Lower lobe of right lung (tissue), 2 donors: Measurements from ENCODE around the gene MLYCD. TPM values are rescaled to one million over a fixed set of nuclear protein-coding genes. Genes with fewer than 3 reads are reported as not detected.

Source experiments
- ATAC-seq, 2 donors: fragments of 200-7000 bp; cut with Tn5 transposase; one replicate each; pipeline ENCODE4 v1.9.1; 2020 to 2022; ENCODE audit warnings: mild to moderate bottlenecking in 2 of 2, moderate library complexity in 2 of 2
- DNase-seq: peaks from one replicate; pipeline ENCODE4 v3.0.0-alpha.2; 2020
- H3K27ac ChIP-seq: fragments of 200-600 bp; one replicate; pipeline ENCODE4 v1.8.0; 2022
- H3K27me3 ChIP-seq: fragments of 200-600 bp; one replicate; pipeline ENCODE4 v1.8.0; 2022; ENCODE audit warnings: low read depth
- H3K36me3 ChIP-seq: fragments of 200-600 bp; one replicate; pipeline ENCODE4 v1.8.0; 2022; ENCODE audit warnings: mild to moderate bottlenecking
- H3K4me1 ChIP-seq: fragments of 200-600 bp; one replicate; pipeline ENCODE4 v1.8.0; 2022
- H3K4me3 ChIP-seq: fragments of 200-600 bp; one replicate; pipeline ENCODE4 v1.8.0; 2022; ENCODE audit warnings: mild to moderate bottlenecking
- H3K9me3 ChIP-seq: fragments of 200-600 bp; one replicate; pipeline ENCODE4 v1.8.0; 2022
- CTCF ChIP-seq: fragments of 200-600 bp; IDR thresholded peaks from one replicate; pipeline ENCODE4 v1.8.0; 2022; ENCODE audit warnings: antibody characterized with exemption, mild to moderate bottlenecking
- intact Hi-C: fragments of 100-400 bp; cut with DNase I; formaldehyde crosslinking; loops from one replicate; pipeline ENCODE4 v1.11.0; 2022
- total RNA-seq: library from RNA; stranded (reverse); fragmentation: NEBNext Ultra II Directional; extraction: Animal tissue kit (Norgen Biotek cat#: 25700); gene quantifications from one replicate; pipeline ENCODE4 v1.2.1, GENCODE V29; 2021
- donor health status: DM: no; HTN: yes; CAD: no; lungs with severe emphysema.

The MLYCD gene
- total RNA-seq, 1 donor from 2014 or later = 9.1 TPM

- intact Hi-C loops = no loop called here
- ATAC-seq = no peak
- TF ChIP-seq CTCF = no peak
- H3K9me3 ChIP-seq = no peaks in the 10 kb centered on the region
- H3K27me3 ChIP-seq = no peaks in the 10 kb centered on the region
- no peaks in the 10 kb centered on the region for H3K4me1 ChIP-seq
- H3K4me3 ChIP-seq = no peak overlapping the region
- DNase-seq = no peak
- no peak overlapping the region for H3K27ac ChIP-seq
- H3K36me3 ChIP-seq = no peaks in the 10 kb centered on the region
These were observed 11.4 kb upstream of the MLYCD start for GRCh38 chr16:83887564-83887963.

GRCh38 chr16:83888672-83889044 is 10.3 kb upstream of the MLYCD start:
- intact Hi-C loops = no loop called here
- Histone ChIP-seq H3K4me1 (no peaks in the 10 kb centered on the region), H3K27ac (no peak overlapping the region), H3K27me3 (no peaks in the 10 kb centered on the region), H3K4me3 (no peak overlapping the region), H3K36me3 (no peaks in the 10 kb centered on the region), H3K9me3 (no peaks in the 10 kb centered on the region)
- DNase-seq (no peak), ATAC-seq (no peak)
- TF ChIP-seq CTCF = no peak

GRCh38 chr16:83890359-83890758 is 8.6 kb upstream of the MLYCD start:
- Histone ChIP-seq H3K27ac (no peak overlapping the region), H3K4me3 (no peak overlapping the region), H3K27me3 (no peaks in the 10 kb centered on the region), H3K4me1 (no peaks in the 10 kb centered on the region), H3K9me3 (no peaks in the 10 kb centered on the region), H3K36me3 (no peaks in the 10 kb centered on the region)
- intact Hi-C loops = no loop called here
- DNase-seq (no peak), ATAC-seq (no peak)
- no peak for TF ChIP-seq CTCF

GRCh38 chr16:83891742-83892141 is 7.2 kb upstream of the MLYCD start:
- no peaks in the 10 kb centered on the region for H3K27me3 ChIP-seq
- ATAC-seq (no peak), DNase-seq (no peak)
- H3K4me1 ChIP-seq = no peaks in the 10 kb centered on the region
- no peaks in the 10 kb centered on the region for H3K9me3 ChIP-seq
- no peaks in the 10 kb centered on the region for H3K36me3 ChIP-seq
- intact Hi-C loops = no loop called here
- TF ChIP-seq CTCF = no peak
- H3K27ac ChIP-seq = no peak overlapping the region
- H3K4me3 ChIP-seq = no peak overlapping the region

- H3K4me1 ChIP-seq = peaks cover 15% of the 10 kb centered on the region
- intact Hi-C loops = no loop called here
- H3K27ac ChIP-seq = no peak overlapping the region
- H3K9me3 ChIP-seq = no peaks in the 10 kb centered on the region
- TF ChIP-seq CTCF = no peak
- ATAC-seq = no peak
- no peak for DNase-seq
- H3K27me3 ChIP-seq = no peaks in the 10 kb centered on the region
- no peaks in the 10 kb centered on the region for H3K36me3 ChIP-seq
- H3K4me3 ChIP-seq = no peak overlapping the region
These were observed 3.7 kb upstream of the MLYCD start for GRCh38 chr16:83895243-83895642.

- H3K27me3 ChIP-seq = no peaks in the 10 kb centered on the region
- intact Hi-C loops = no loop called here
- no peaks in the 10 kb centered on the region for H3K9me3 ChIP-seq
- H3K4me3 ChIP-seq = no peak overlapping the region
- no peak for ATAC-seq
- H3K4me1 ChIP-seq = peaks cover 22% of the 10 kb centered on the region
- no peak for DNase-seq
- H3K27ac ChIP-seq = no peak overlapping the region
- no peaks in the 10 kb centered on the region for H3K36me3 ChIP-seq
- TF ChIP-seq CTCF = no peak
These were observed 3.0 kb upstream of the MLYCD start for GRCh38 chr16:83895942-83896341.
